Vagina (tissue), 2 donors: ENCODE results near the gene RAB20. TPM values are rescaled to one million over a fixed set of nuclear protein-coding genes. Genes with fewer than 3 reads are reported as not detected.

Experiments used
- DNase-seq, 2 donors: peaks; one replicate each; pipeline ENCODE4 v3.0.0-alpha.2; 2017; ENCODE audit errors: extremely low spot score in 2 of 2
- H3K27ac ChIP-seq: fragments of 200-600 bp; sonication (generic); one replicate; pipeline ENCODE4 v1.5.1; 2019
- H3K27me3 ChIP-seq: fragments of 200-600 bp; sonication (generic); one replicate; pipeline ENCODE4 v1.5.1; 2019
- H3K36me3 ChIP-seq, 2 donors: fragments of 200-600 bp; sonication (generic); one replicate each; pipeline ENCODE4 v1.5.1; 2017 to 2019
- H3K4me1 ChIP-seq: fragments of 200-600 bp; sonication (generic); one replicate; pipeline ENCODE4 v1.5.1; 2019
- H3K4me3 ChIP-seq, 2 donors: fragments of 200-600 bp; sonication (generic); 1 replicate in 1 of 2; 2 replicates in 1 of 2; pipeline ENCODE4 v1.5.1; 2016 to 2019
- H3K9me3 ChIP-seq: fragments of 200-600 bp; sonication (generic); one replicate; pipeline ENCODE4 v1.5.1; 2019
- POLR2A ChIP-seq, 2 donors: fragments of 450-650 bp; IDR thresholded peaks; one replicate each; pipeline ENCODE4 v1.6.1; 2017; ENCODE audit warnings: antibody characterized with exemption in 2 of 2, mild to moderate bottlenecking in 2 of 2, moderate library complexity in 2 of 2
- POLR2AphosphoS5 ChIP-seq, 2 donors: sonication (generic); formaldehyde crosslinking; IDR thresholded peaks; one replicate each; pipeline ENCODE4 v1.9.0; 2017; ENCODE audit warnings: antibody characterized with exemption in 2 of 2, mild to moderate bottlenecking in 2 of 2, low read depth in 1 of 2; ENCODE audit not compliant: insufficient read depth in 1 of 2
- intact Hi-C: fragments of 100-400 bp; cut with DNase I; formaldehyde crosslinking; loops from one replicate; pipeline ENCODE4 v1.15.1; 2023
- total RNA-seq: library from RNA; depleted of rRNA; stranded (reverse); fragments of >200 nt; gene quantifications from one replicate; pipeline ENCODE4 v1.2.3, GENCODE V29; 2016
- TF ChIP-seq, protein P1 (sequence below), 3 experiments: fragments of 450-650 bp in 2 of 3; fragments of 200-600 bp in 1 of 3; sonication (generic) in 1 of 3; IDR thresholded peaks; one replicate each; pipeline ENCODE4 v1.5.1; 2017 to 2019; ENCODE audit warnings: antibody characterized with exemption in 3 of 3, mild to moderate bottlenecking in 2 of 3, moderate library complexity in 2 of 3

The RAB20 gene
- total RNA-seq, 1 donor from 2014 or later = 15.2 TPM

- intact Hi-C loops = no loop called here
- Histone ChIP-seq H3K27ac (no peak overlapping the region), H3K27me3 (no peaks in the 10 kb centered on the region), H3K9me3 (no peaks in the 10 kb centered on the region), H3K4me3 (no peak overlapping the region), H3K4me1 (no peaks in the 10 kb centered on the region), H3K36me3 (peaks cover 0 to 30% of the 10 kb centered on the region in 2 donors)
- TF ChIP-seq POLR2A (IDR thresholded peaks at IDR 0.05) (no peak), POLR2AphosphoS5 (IDR thresholded peaks at IDR 0.05; ENCODE audit: insufficient read depth in 1 of 2, low read depth in 1 of 2) (no peak)
- TF ChIP-seq, protein P1, sequence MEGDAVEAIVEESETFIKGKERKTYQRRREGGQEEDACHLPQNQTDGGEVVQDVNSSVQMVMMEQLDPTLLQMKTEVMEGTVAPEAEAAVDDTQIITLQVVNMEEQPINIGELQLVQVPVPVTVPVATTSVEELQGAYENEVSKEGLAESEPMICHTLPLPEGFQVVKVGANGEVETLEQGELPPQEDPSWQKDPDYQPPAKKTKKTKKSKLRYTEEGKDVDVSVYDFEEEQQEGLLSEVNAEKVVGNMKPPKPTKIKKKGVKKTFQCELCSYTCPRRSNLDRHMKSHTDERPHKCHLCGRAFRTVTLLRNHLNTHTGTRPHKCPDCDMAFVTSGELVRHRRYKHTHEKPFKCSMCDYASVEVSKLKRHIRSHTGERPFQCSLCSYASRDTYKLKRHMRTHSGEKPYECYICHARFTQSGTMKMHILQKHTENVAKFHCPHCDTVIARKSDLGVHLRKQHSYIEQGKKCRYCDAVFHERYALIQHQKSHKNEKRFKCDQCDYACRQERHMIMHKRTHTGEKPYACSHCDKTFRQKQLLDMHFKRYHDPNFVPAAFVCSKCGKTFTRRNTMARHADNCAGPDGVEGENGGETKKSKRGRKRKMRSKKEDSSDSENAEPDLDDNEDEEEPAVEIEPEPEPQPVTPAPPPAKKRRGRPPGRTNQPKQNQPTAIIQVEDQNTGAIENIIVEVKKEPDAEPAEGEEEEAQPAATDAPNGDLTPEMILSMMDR (IDR thresholded peaks at IDR 0.05) = no peak
- no peak for DNase-seq
Measured at GRCh38 chr13:110485604-110486003, 75.9 kb downstream of the RAB20 start.

DNA sequence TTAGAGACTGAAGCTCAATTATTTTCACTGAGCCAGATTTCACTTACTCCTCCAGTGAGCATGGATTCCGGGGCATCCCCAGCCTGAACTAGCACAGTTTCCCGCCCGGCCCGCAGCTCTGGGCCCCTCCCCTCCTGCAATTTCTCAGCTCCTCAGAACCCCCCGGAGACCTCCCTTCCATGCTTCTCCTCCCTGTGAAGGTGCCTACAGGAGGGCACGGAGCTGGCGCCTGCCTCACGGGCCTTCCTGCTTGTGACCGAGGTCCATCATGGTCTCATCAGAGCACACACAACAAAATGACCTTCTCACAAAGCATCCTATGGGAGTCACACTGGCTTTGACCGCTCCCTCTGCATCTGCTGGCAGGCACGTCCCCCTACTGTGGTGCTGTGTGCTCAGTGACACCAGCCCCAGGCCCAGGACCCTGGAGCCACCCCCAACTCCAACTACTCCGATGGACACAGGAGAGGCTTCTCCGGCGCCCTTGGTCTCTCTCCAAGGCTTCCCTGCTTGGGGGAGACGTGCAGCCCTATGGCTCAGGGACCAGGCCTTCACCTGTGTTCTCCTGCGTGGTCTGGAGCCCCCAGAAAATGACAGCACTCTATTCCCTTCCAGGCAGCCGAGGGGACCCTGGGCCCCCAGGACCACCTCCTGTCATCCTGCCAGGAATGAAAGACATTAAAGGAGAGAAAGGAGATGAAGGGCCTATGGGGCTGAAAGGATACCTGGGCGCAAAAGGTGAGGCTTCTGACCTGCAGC lies 77.1 kb downstream of the RAB20 start:
- no peaks in the 10 kb centered on the region for H3K9me3 ChIP-seq
- no peak overlapping the region for H3K27ac ChIP-seq
- intact Hi-C loops = loop anchor here (5.0 kb wide), 1 partner anchor 528 kb away; no protein-coding TSS in a partner anchor
- no peak overlapping the region for H3K4me3 ChIP-seq
- H3K36me3 ChIP-seq = peaks cover 0 to 35% of the 10 kb centered on the region in 2 donors
- TF ChIP-seq POLR2AphosphoS5 (IDR thresholded peaks at IDR 0.05; ENCODE audit: insufficient read depth in 1 of 2, low read depth in 1 of 2) (no peak), POLR2A (IDR thresholded peaks at IDR 0.05) (no peak)
- TF ChIP-seq, protein P1 (IDR thresholded peaks at IDR 0.05) = no peak
- H3K27me3 ChIP-seq = no peaks in the 10 kb centered on the region
- no peaks in the 10 kb centered on the region for H3K4me1 ChIP-seq
- DNase-seq = no peak

GRCh38 chr13:110483386-110483968 lies 78.0 kb downstream of the RAB20 start:
- DNase-seq = no peak
- no peak overlapping the region for H3K4me3 ChIP-seq
- no peaks in the 10 kb centered on the region for H3K9me3 ChIP-seq
- TF ChIP-seq POLR2A (IDR thresholded peaks at IDR 0.05) = no peak
- TF ChIP-seq, protein P1 (IDR thresholded peaks at IDR 0.05) = no peak
- no peak for TF ChIP-seq POLR2AphosphoS5 (IDR thresholded peaks at IDR 0.05; ENCODE audit: insufficient read depth in 1 of 2, low read depth in 1 of 2)
- no peaks in the 10 kb centered on the region for H3K4me1 ChIP-seq
- H3K36me3 ChIP-seq = peaks cover 0 to 32% of the 10 kb centered on the region in 2 donors
- H3K27ac ChIP-seq = no peak overlapping the region
- H3K27me3 ChIP-seq = no peaks in the 10 kb centered on the region
- intact Hi-C loops = loop anchor here (5.0 kb wide), 1 partner anchor 529 kb away; no protein-coding TSS in a partner anchor

- Histone ChIP-seq H3K27me3 (no peaks in the 10 kb centered on the region), H3K4me1 (no peaks in the 10 kb centered on the region), H3K4me3 (no peak overlapping the region), H3K27ac (no peak overlapping the region), H3K9me3 (no peaks in the 10 kb centered on the region), H3K36me3 (peaks cover 4 to 33% of the 10 kb centered on the region in 2 donors)
- no peak for DNase-seq
- intact Hi-C loops = loop anchor here (5.0 kb wide), 1 partner anchor 532 kb away; no protein-coding TSS in a partner anchor
- no peak for TF ChIP-seq POLR2AphosphoS5 (IDR thresholded peaks at IDR 0.05; ENCODE audit: insufficient read depth in 1 of 2, low read depth in 1 of 2)
- TF ChIP-seq POLR2A (IDR thresholded peaks at IDR 0.05) = no peak
- TF ChIP-seq, protein P1 (IDR thresholded peaks at IDR 0.05) = no peak
Measured at GRCh38 chr13:110480161-110480560, 81.4 kb downstream of the RAB20 start.
